Activated CD4-positive, alpha-beta T cell treated with anti-CD3 and anti-CD28 coated beads for 1 hour (primary cell): ENCODE measurements around the gene PRR33.
"Not testable (repeated sequence)": the region's sequence is repeated elsewhere in the genome, so short reads cannot be mapped to it uniquely, and the experiment has no call there.

Experiments
- DNase-seq: peaks from one replicate; pipeline ENCODE4 v3.0.0-alpha.2; 2020

Gene PRR33

DNA sequence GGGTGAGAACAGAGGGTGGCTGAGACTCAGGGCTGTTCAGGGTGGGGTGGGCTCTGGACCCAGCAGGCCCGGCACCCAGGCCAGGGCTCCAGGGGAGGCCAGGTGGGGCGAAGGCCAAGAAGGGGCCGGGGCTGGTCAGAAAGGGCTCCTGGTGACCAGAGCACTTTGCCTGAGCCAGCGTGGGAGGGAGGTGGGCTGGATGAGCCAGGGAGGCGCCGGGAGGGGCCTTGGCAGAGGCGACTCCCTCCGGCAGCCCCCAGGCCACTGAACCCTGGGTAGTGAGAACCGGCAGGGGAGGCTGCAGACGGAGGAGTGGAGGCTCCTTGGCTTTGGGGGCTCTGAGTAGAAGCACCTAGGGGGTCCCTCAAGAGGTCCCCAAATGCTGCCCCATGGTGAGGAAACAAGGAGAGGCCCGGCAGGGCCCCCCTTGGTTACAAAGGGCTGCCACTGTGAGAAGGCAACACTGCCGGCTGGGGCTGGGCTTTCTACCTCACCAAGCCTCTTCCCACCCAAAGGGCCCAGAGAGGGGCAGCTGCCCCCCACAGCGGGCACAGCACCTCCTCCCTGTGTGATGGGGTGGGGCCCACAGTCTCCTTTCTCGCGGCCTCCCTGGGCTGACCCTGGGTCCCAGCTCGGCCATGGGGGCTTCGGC, 17.1 kb downstream of the PRR33 start:
- DNase-seq: not testable (repeated sequence)

DNA sequence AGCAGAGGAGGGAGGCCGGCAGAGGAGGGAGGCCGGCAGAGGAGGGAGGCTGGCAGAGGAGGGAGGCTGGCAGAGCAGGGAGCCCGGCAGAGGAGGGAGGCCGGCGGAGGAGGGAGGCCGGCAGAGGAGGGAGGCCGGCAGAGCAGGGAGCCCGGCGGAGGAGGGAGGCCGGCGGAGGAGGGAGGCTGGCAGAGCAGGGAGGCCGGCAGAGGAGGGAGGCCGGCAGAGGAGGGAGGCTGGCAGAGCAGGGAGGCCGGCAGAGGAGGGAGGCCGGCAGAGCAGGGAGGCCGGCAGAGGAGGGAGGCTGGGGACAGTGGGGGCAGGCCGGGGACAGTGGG, 17.9 kb downstream of the PRR33 start:
- DNase-seq: not testable (repeated sequence)

DNA sequence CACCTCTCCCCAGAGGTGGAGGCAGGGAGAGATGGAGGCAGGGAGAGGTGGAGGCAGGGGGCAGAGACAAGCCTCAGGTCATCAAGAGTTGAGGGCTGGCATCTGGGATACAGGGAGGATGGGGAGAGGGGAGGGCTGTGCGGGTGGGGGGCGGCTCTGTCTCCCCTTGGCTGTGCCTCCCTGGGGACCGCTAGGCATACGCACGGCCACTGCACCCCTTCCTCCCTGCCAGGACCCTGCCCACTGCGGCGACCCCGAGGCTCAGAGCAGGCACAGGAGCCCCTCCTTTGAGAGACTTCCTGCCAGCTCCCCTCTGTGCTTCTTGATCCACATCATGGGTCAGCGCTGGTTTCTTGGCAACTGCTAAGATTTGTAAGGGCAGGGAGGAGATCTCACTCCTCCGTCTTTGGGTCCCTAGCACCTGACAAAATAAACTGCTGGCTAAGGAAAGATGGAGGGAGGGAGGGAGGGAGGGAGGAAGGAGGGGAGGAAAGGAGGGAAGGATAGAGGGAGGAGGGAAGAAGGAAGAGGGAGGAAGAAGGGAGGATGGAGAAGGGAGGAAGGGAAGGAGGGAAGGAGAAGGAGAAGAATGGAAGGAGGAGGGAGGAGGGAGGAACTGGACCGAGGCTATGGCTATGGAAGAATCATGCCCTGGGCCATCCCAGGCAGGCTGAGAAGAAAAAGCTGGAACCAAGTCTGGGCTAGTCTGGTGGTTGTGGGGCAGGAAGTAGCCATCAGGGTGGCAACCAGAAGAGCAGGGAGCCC, 18.5 kb downstream of the PRR33 start:
- no peak for DNase-seq

DNA sequence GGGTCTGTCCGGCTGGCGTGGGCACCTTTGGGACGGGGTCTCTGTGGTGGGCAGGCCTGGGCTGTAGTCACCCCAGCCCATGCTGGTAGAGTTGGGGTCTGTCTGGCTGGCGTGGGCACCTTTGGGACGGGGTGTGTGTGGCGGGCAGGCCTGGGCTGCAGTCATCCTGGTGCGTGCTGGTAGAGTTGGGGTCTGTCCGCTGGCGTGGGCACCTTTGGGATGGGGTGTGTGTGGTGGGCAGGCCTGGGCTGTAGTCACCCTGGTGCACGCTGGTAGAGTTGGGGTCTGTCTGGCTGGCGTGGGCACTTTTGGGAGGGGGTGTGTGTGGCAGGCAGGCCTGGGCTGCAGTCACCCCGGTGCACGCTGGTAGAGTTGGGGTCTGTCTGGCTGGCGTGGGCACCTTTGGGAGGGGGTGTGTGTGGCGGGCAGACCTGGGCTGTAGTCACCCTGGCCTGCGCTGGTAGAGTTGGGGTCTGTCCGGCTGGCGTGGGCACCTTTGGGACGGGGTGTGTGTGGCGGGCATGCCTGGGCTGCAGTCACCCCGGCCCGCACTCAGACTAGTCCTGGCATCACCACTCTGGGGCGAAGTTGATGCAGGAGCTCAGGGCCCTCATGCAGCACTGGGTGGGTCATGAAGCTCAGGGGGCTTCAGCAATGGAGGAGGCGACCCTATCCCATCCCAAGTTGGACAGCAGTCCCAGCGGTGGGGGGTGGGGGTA, 19.3 kb downstream of the PRR33 start:
- no peak for DNase-seq

DNA sequence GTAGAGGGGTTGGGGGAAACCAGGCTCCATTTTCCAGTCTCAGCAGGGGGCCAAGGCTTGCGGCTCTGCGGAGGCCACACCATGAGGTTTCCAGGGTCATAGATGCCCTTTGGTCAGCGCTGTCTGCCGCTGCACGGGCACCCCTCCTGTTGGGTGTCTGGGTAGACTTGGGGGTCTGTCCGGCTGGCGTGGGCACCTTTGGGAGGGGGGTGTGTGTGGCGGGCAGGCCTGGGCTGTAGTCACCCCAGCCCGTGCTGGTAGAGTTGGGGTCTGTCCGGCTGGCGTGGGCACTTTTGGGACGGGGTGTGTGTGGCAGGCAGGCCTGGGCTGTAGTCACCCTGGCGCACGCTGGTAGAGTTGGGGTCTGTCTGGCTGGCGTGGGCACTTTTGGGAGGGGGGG, 20.2 kb downstream of the PRR33 start:
- no peak for DNase-seq

DNA sequence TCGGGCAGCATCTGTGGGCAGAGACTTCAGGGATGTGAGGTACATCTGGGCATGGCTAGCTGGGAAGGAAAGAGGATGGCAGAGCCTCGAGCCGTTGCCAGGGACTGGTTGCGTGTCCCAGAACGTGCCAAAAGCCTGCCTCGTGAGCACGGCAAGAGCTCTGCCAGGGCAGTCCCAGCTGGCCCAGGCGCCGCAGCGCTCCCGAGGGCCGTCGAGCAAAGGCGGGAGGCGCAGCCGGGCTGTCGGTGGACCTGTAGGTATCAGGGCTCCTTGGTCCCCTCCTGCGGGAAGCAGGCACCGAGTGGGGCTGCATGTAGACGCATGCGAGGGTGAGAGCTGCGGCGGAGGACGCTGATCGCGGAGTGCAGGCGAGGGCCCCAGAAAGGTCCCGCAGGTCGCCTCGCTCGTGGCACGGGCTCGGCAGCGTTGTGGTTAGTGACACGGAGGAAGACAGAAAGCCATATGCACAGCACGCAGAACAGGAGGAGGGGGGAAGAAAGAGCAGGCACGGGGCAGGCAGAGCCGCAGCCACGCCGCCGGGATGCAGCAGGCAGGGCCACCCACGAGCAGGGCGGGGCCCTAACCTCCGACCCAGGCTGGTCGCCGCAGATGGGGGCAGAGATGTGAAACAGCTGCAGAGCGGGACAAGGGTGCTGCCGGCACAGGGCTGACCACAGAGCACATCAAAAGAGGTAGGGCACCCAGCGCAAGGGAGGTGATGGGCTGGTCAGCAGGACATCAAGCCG, 20.8 kb downstream of the PRR33 start:
- DNase-seq: no peak

DNA sequence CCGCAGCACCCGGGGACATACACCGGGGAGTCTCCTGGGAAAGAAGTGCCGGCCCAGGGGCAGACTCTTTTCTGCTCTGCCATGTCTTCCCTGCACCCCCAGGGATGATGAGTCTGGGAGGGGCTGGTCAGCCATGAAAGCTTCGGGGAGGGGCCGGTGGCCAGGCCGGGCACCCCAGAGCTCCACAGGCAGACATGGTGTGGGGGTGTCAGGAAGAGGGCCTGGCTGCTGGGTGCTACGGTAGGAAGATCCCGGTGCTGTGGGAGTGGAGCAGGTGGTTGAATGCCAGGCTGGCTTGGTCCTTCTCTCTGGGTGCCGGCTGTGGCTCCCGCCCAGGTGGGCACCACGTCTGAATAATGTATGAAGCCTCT, 21.4 kb downstream of the PRR33 start:
- no peak for DNase-seq

DNA sequence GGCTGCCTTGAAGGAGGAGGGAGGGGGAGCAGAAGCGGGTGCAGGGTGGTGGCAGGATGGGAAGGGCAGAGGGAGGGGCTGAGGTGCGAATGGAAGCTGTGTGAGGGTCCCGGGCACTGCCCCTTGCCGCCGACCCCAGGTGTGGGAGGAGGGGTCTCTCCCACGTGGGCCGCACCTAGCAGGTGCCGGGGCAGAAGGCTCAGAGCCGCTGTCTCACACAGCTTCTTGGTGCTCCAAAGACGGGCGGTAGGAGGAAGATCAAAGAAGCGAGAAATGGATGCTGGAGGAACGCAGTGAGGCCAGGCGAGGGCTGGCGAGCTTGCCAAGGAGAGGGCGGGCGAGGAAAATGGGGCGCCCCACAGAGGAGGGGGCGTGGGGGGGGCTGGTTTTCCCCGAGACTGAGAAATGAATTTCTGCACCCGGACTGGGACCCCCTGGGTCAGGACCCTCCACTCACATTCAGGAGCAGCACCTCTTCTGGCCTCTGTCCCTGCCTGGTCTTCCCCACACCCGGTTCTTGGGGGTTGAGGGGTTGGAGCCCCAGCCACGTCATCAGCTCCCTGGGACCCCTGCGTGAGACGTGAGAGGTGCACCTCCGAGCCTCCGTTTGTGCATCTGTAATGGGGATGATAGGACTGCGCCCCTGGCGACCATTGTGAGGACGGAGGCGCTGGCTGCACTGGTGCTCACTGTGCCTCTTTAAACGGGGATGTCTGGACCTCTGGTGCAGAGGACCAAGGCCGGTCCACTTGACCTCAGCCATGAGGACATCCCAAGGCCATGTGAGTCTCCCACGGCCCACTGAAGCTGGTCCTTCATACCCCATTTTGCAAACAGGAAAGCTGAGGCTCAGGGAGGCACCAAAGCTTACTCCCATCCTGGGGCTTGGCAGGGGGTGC, 22.0 kb downstream of the PRR33 start:
- DNase-seq: no peak

DNA sequence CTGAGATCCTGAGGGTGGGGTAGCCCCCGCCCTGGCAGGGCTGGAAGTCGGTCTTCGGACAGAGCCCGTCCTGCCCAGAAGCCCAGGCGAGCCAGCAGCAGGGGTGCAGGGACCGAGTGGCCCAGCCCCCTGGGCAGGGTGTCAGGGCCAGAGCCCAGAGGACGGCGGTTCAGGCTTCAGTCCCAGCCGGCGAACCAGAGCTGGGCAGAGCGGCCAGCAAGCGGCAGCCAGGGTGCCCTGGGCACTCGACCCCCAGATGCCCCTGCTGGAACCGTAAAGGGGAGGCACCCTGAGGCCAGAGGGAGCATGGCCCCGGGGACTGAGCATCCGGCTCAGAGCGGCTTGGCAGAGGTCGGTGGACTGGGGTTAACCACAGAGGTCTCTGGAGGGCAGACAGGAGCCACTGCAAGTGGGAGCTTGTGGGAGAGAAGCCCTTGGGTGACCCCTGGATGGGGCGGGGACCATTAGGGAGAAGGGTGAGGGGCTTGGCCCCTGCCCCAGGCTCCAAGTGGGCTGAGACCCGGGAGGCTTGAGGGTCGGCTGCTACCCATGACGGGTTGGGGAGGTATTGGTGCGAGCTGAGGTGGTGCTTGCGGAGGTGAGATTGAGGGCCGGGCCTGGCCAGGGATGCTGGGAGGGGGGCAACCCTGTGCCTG, 22.9 kb downstream of the PRR33 start:
- DNase-seq: no peak

DNA sequence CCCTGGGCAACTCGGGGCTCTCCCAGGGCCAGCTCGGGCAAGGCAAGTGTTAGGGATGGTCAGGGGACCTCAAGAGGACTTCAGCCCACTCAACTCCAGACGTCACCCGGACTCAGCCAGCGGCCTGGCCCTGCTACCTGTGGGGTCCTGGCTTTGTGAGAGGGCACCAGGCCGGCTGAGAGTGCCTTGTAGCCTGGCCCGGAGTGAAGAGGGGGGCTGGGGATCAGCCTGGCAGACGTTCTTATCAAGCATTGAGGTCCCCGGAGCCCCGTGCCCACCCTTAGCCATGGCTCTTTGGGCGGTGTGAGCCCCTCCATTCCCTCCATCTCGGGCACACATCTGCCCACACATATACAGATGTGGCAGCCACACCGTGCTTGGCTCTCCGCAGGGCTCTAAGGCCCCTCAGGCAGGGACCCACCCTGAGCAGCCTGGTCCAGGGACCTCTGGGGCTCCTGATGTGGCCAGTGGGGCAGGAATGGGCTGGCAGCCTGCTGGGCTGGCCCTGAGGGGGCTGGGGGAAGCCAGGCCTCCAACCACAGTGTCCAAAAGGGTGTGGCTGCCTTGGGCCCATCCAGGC, 23.5 kb downstream of the PRR33 start:
- DNase-seq: no peak

DNA sequence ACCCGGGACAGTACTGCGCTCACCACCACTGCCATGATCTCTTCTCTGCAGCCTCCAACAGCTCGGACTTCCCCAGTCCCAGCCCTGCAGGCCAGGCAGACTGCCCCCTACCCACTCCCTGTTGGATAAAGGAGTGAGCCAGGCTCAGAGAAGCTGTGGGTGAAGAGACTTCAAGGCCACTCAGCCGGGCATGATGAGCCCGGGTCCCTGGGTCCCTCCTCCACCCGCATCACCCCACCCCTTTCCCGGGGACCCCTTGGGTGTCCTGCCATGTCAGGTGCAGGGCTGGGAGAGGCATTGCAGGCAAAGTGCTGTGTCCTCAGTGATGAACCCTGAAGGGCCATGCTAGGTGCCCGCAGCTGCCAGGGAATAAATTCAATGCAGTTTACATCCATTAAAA, 24.3 kb downstream of the PRR33 start:
- no peak for DNase-seq

DNA sequence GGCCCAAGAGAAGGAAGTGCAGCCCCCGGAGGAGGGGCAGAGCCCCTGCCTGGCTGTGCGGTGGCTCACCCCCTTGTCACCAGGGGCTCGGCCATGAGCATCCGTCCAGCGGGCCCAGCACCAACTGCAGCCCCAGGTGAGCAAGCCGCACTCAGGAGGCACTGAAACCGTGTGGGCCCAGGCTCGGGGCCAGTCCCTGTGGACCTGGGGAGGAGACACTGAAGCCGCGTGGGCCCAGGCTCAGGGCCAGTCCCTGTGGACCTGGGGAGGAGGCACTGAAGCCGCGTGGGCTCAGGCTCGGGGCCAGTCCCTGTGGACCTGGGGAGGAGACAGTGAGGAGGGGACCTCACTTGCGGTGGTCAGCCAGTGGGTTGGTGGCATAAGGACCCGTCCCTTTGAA, 24.9 kb downstream of the PRR33 start:
- DNase-seq: no peak

DNA sequence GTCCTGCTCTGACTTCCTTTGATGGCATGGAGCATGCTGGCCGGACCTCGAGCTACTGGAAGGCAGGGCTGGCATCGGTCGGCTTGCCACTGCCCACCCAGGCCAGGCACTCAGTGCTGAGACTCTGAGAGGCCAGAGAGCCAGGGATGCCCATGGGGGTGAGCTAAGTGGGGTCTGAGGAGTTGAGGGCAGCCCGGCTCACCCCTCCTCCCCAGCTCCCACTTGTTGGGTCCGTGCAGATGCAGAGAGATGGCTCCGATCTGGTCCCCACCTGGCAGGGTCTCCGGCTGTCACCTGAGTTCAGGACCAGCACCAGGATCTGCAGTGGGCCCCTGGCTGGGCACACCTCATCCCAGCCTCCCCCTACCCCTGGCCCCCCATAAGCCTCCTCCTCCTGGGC, 25.5 kb downstream of the PRR33 start:
- no peak for DNase-seq

DNA sequence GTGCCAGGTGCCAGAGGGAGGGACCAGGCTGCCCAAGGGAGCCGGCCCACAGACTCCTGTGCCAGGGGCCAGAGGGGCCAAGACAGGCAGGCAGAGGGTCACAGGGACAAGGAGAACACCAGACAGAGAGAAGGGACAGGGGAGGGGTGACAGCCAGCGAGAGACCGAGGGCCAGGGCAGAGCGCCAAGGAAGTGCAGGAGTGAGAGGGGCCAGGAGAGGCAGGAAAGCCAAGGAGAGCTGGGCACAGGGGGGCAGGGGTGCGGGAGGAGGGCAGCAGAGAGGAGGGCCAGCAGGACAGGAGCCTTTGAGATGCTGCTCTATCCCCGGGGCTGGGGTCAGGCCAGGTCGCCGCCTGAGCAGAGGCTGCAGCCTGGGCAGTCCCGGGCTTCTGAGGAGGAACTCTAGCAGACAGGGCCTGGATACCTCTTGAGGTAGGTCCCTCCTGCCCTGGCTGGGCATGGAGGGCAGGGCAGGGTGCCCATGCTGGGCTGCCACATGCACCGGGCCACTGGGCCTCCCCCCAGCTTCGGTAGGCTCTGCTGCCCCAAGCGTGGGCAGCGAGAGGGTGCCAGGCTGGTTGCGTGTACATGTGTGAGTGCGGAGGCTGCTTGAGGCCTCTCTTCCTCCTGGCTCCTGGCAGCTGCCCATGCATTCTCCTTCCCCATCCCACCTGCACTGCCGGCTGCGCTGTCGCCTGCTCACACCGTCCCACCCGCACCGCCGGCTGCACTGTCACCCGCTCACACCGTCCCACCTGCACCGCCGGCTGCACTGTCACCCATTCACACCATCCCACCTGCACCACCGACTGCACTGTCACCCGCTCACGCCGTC, 26.6 kb downstream of the PRR33 start:
- no peak for DNase-seq

DNA sequence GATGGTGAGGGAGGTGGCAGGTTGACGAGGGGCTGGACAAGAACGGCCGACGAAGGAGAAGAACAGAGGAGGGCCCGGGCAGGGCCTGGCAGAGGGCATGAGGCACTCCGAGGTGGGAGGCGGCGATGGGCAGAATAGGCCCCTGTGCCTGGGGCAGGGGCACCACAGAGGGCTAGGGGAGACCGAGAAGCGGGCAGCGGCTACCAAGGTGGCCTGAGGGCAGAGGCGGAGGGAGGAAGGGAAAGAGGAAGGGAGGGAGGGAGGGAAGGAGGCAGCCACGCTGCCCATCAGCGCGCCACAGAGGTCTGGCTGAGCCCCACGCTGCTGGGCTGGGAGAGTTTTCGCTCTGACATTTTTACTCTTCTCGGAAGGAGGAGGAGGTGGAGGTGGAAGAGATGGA, 27.5 kb downstream of the PRR33 start:
- DNase-seq: no peak

DNA sequence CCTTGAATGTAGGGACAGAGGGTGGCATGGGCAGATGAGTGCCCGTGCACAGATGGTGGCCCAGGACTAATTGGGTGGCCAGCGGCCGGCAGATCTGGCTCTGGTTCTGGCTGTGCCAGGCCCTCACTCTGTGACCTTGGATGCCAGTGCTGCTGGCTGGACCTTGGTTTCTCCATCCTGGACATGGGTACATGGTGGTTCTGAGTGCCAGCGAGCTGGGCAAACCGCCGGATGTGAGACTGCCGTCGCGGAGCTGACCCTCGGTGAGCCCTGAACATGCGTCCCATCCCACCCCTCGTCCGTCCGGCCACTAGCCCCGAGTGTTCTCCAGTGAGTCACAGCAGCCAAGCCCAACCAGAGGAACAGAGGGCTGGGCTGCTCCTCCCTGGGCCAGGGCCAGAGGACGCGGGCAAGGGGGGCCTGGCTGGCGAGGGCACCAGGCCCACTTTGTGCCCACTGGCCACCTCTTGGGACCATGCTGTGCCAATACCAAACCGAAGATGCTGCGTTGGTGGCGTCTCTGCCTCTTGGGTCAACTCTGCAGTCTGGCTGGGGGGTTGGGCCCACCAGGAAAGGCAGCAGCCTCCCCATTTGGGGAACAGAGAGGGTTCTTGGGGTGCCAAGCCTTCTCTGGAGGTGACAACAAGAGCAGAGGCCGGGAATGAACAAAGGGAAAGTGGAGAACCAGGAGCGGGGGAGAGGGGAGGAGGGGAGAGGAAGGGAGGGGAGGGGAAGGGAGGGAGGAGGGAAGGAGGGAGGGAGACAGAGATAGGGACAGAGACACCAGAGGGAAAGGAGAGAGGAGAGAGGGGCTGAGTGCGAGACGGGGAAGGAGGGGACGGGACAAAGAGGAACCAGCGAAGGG, 28.1 kb downstream of the PRR33 start:
- no peak for DNase-seq

DNA sequence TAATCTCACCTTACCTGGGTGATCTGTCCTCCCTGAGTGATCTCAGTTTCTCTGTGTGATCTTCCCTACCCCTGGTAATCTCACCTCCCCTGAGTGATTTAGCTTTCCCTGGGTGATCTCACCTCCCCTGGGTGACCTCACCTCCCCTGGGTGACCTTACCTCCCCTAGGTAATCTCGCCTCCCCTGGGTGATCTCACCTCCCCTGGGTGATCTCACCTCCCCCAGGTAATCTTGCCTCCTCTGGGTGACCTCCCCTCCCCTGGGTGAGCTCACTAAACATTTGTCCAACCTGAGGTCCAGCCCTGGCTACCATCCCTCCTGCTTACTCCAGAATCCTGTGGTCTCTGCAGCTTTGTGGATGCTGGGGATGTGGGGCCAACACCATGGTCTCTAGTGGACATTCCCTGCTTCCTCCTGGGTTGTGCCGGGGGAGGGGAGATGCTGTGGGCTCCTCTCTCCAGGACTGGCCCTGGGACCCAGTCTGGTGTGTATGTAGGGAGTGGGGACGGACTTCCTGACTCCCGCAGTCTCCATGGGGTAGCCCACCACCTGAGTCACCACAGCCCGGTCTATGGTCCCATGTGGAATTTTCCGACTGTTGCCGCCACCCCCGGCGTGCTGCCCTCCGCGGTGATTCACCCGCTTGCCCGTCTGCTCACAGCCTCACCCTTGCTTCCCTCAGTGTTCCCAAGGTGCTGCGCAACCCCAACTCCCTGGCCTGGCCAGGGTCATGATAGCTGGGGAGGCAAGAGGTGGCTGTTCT, 28.9 kb downstream of the PRR33 start:
- DNase-seq: no peak
